ENCODE data around the gene HS3ST3B1. TPM values are rescaled to one million over a fixed set of nuclear protein-coding genes. Genes with fewer than 3 reads are reported as not detected.

Gene HS3ST3B1
- total RNA-seq, 1 experiment from 2014 or later: 17.0 TPM

GRCh38 chr17:14298221-14298946 lies 2.5 kb upstream of the HS3ST3B1 start:
- H3K4me3 ChIP-seq: no peak overlapping the region
- H3K27ac ChIP-seq: no peak overlapping the region
- no peak for DNase-seq (ENCODE audit: low read depth in 1 of 2, low spot score in 2 of 2)
- no peaks in the 10 kb centered on the region for H3K27me3 ChIP-seq (replicated peaks)
- H3K36me3 ChIP-seq: peaks cover 7% of the 10 kb centered on the region
- peaks cover 20% of the 10 kb centered on the region for H3K4me1 ChIP-seq (replicated peaks)
- no peaks in the 10 kb centered on the region for H3K9me3 ChIP-seq (replicated peaks)

DNA sequence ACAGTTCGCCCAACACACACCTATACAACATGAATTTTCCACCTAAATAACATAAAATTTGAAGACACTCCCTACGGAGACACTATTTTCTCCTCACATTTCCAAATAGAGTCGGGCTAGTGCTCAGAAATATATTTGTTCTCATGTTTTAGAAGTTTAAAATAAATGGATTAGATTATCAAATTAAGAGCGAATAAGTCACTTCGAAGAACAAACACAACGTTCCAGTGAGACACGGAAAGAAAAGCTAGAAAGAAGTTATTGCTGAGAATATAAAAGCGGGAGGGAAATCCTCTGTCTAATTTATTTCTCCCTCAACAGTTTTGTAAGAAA lies 2.0 kb upstream of the HS3ST3B1 start:
- H3K27ac ChIP-seq: no peak overlapping the region
- H3K4me3 ChIP-seq: no peak overlapping the region
- no peaks in the 10 kb centered on the region for H3K27me3 ChIP-seq (replicated peaks)
- H3K4me1 ChIP-seq (replicated peaks): peaks cover 21% of the 10 kb centered on the region
- no peaks in the 10 kb centered on the region for H3K9me3 ChIP-seq (replicated peaks)
- peaks cover 10% of the 10 kb centered on the region for H3K36me3 ChIP-seq
- DNase-seq (ENCODE audit: low read depth in 1 of 2, low spot score in 2 of 2): no peak

DNA sequence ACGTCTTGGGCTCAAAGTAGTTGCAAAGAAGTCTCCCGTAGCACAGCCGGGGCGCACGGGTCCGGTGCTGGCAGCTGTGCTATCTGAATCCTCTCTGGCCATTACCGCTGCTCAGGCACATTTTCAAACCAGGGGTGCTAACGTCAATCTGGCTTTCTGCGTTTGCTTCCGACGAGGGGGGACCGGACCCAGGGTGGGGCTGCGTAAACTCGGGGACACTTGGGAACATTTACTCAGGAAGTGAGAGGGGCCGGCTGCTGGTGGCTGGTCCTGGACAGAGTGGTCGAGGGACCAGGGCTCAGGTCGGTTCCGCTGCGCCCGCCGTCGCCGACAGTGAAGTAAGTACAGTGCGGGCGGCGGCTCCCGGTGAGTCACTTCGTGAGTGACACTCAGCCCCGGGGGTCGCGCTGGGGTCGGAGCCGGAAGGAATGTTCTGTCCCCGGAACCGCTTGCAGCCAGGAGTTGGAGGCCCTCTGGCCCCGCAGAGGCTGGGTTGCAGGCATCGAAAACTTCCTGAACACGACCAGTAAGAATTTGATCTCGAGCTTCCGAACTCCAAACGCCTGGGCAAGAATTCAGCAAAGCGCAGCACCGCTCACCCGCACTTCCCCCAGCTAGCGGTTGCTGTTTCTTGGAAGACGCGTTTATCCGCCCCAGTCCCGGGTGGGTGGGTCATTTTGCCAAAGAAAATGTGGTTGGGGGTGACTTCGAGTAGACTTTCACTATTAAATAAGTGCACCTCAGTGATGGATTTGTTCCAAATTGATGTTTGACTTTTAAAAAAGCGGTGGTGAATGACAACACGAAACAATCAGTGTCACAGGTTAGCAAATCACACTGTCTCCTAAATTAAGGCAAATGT lies 1.4 kb upstream of the HS3ST3B1 start:
- no peak for DNase-seq (ENCODE audit: low read depth in 1 of 2, low spot score in 2 of 2)
- H3K4me1 ChIP-seq (replicated peaks): peaks cover 21% of the 10 kb centered on the region
- no peaks in the 10 kb centered on the region for H3K9me3 ChIP-seq (replicated peaks)
- peaks cover 10% of the 10 kb centered on the region for H3K36me3 ChIP-seq
- no peak overlapping the region for H3K27ac ChIP-seq
- no peaks in the 10 kb centered on the region for H3K27me3 ChIP-seq (replicated peaks)
- no peak overlapping the region for H3K4me3 ChIP-seq

DNA sequence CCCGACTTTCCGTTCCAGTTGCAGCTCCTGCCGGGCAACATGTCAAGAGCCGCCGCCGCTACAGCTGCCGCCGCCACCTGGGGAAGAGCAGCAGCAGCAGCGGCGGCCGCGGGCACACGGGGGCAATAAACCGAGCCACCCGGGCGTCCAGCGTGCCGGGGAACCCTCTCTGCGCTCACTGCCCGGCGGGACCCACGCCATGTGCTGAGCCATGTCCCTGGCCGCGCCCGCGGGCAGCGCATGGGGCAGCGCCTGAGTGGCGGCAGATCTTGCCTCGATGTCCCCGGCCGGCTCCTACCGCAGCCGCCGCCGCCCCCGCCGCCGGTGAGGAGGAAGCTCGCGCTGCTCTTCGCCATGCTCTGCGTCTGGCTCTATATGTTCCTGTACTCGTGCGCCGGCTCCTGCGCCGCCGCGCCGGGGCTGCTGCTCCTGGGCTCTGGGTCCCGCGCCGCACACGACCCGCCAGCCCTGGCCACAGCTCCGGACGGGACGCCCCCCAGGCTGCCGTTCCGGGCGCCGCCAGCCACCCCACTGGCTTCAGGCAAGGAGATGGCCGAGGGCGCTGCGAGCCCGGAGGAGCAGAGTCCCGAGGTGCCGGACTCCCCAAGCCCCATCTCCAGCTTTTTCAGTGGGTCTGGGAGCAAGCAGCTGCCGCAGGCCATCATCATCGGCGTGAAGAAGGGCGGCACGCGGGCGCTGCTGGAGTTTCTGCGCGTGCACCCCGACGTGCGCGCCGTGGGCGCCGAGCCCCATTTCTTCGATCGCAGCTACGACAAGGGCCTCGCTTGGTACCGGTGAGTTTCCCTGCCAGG lies 604 bp downstream of the HS3ST3B1 start:
- Histone ChIP-seq H3K4me1 (replicated peaks) (peaks cover 31% of the 10 kb centered on the region), H3K27ac (peak overlapping the region; percentile 80), H3K36me3 (peaks cover 10% of the 10 kb centered on the region), H3K27me3 (replicated peaks) (no peaks in the 10 kb centered on the region), H3K9me3 (replicated peaks) (no peaks in the 10 kb centered on the region), H3K4me3 (peak overlapping the region; percentile 62)
- peak in 1 of 2 experiments; percentile 52 for DNase-seq (ENCODE audit: low read depth in 1 of 2, low spot score in 2 of 2)

DNA sequence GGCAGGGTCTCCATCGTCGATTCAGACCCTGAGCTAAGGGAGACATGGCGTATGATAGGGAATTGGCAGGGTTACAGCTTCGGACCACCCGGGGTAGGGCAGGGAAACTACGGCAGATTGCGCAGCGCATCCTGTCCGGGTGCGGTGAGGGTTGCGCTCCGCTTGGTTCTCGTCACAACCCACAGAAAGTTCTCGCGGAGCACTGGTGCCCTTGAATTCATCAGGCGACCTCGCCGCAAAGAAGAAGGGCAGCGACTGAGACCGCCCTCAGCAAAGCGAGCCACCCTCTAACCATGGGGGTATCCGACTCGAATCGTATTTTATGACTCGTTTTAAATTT lies 1.2 kb downstream of the HS3ST3B1 start:
- Histone ChIP-seq H3K27me3 (replicated peaks) (no peaks in the 10 kb centered on the region), H3K4me3 (peak overlapping the region; percentile 62), H3K27ac (peak overlapping the region; percentile 80), H3K9me3 (replicated peaks) (no peaks in the 10 kb centered on the region), H3K36me3 (peaks cover 10% of the 10 kb centered on the region), H3K4me1 (replicated peaks) (peaks cover 35% of the 10 kb centered on the region)
- peak in 1 of 2 experiments; percentile 62 for DNase-seq (ENCODE audit: low read depth in 1 of 2, low spot score in 2 of 2)

- H3K4me1 ChIP-seq (replicated peaks): peaks cover 30% of the 10 kb centered on the region
- peak overlapping the region; percentile 62 for H3K4me3 ChIP-seq
- peak overlapping the region; percentile 80 for H3K27ac ChIP-seq
- H3K36me3 ChIP-seq: peaks cover 10% of the 10 kb centered on the region
- no peaks in the 10 kb centered on the region for H3K27me3 ChIP-seq (replicated peaks)
- no peaks in the 10 kb centered on the region for H3K9me3 ChIP-seq (replicated peaks)
- peak; percentile 82 to 83 for DNase-seq (ENCODE audit: low read depth in 1 of 2, low spot score in 2 of 2)
These were observed 1.7 kb downstream of the HS3ST3B1 start for GRCh38 chr17:14302431-14303099.

DNA sequence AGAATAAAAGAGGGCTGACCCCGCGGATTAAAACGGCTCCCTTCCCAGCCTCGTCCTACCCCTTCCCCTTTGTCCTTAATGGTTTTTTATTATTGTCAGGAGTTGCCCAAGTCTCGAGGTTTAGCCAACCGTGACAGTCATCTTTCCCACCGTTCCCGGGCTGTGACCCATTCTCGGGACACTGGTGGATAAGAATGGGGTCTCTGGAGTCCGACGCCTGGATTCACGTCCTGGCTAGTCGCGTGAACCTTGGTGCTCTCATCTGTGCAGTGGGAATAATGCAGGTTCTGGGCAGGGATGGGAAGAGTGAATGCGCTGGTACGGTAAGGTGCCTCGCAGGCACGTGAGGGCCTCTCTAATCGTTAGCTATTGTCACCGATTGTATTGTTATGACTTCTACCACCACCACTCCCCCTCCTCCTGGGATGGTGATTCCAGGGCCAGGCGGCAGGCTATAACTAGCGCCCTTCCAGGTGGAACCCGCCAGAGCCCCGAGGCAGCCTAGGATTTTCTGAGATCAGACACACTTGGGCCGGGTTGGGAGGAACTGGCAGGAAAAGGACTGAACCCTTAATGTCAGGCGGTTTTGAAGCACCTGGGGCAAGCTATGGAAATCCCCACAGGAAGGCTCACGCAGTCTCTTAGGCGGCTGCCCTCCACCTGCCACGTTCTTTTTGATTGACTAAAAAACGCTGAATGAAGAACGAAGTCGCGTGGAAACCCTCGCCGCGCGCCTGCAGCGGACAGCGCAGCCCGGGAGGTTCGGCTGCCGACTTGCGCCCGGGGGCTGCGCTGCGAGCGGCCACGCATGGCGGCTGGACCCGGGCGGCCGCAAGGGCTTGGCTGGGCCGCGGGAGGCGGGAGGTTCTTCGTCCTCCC lies 2.7 kb downstream of the HS3ST3B1 start:
- no peak overlapping the region; the same call in 1 of the 2 replicates for H3K27ac ChIP-seq
- peak overlapping the region; percentile 62 for H3K4me3 ChIP-seq
- H3K27me3 ChIP-seq (replicated peaks): no peaks in the 10 kb centered on the region
- peaks cover 35% of the 10 kb centered on the region for H3K4me1 ChIP-seq (replicated peaks)
- H3K36me3 ChIP-seq: peaks cover 10% of the 10 kb centered on the region
- DNase-seq (ENCODE audit: low read depth in 1 of 2, low spot score in 2 of 2): no peak
- no peaks in the 10 kb centered on the region for H3K9me3 ChIP-seq (replicated peaks)

GRCh38 chr17:14304222-14304772 lies 3.4 kb downstream of the HS3ST3B1 start:
- H3K27ac ChIP-seq: no peak overlapping the region
- H3K36me3 ChIP-seq: peaks cover 10% of the 10 kb centered on the region
- H3K27me3 ChIP-seq (replicated peaks): no peaks in the 10 kb centered on the region
- no peak for DNase-seq (ENCODE audit: low read depth in 1 of 2, low spot score in 2 of 2)
- H3K9me3 ChIP-seq (replicated peaks): no peaks in the 10 kb centered on the region
- peaks cover 41% of the 10 kb centered on the region for H3K4me1 ChIP-seq (replicated peaks)
- H3K4me3 ChIP-seq: no peak overlapping the region

- Histone ChIP-seq H3K36me3 (peaks cover 10% of the 10 kb centered on the region), H3K27me3 (replicated peaks) (no peaks in the 10 kb centered on the region), H3K27ac (no peak overlapping the region), H3K9me3 (replicated peaks) (no peaks in the 10 kb centered on the region), H3K4me3 (no peak overlapping the region), H3K4me1 (replicated peaks) (peaks cover 46% of the 10 kb centered on the region)
- DNase-seq (ENCODE audit: low read depth in 1 of 2, low spot score in 2 of 2): no peak
These were observed 4.1 kb downstream of the HS3ST3B1 start for GRCh38 chr17:14304773-14305517.

- DNase-seq (ENCODE audit: low read depth in 1 of 2, low spot score in 2 of 2): peak in 1 of 2 experiments; percentile 21
- Histone ChIP-seq H3K27ac (peak overlapping the region; percentile 98), H3K4me3 (no peak overlapping the region), H3K9me3 (replicated peaks) (no peaks in the 10 kb centered on the region), H3K4me1 (replicated peaks) (peaks cover 42% of the 10 kb centered on the region), H3K36me3 (peaks cover 10% of the 10 kb centered on the region), H3K27me3 (replicated peaks) (no peaks in the 10 kb centered on the region)
These were observed 5.1 kb downstream of the HS3ST3B1 start for GRCh38 chr17:14305785-14306496.

DNA sequence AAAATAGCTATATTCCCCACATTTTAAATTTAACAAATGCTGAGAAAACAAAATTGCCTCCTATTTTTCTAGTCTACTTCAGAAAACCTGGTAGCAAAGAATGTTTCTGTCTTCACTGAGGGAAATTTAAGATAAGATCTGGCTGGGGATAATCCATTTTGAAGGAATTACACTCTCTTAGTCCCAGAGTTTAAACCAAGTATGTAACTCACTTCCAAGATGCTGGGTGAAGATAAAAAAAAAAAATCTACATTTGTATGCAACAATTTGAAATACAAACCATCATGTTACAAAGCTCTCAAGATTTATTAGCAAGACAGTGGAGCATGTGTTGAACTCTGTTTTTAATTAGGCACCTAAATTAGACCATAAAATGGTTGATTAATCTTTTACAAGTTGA lies 5.7 kb downstream of the HS3ST3B1 start:
- H3K4me3 ChIP-seq: no peak overlapping the region
- peaks cover 42% of the 10 kb centered on the region for H3K4me1 ChIP-seq (replicated peaks)
- H3K36me3 ChIP-seq: peaks cover 10% of the 10 kb centered on the region
- no peaks in the 10 kb centered on the region for H3K27me3 ChIP-seq (replicated peaks)
- DNase-seq (ENCODE audit: low read depth in 1 of 2, low spot score in 2 of 2): no peak
- H3K9me3 ChIP-seq (replicated peaks): no peaks in the 10 kb centered on the region
- H3K27ac ChIP-seq: peak overlapping the region; percentile 98
